ENCODE data around the gene DCUN1D5. TPM values are rescaled to one million over a fixed set of nuclear protein-coding genes. Genes with fewer than 3 reads are reported as not detected.

DCUN1D5 gene
- total RNA-seq, 2 experiments from 2014 or later: 99.0 to 102 TPM

Other genes with a start within 250 kb of the DCUN1D5 start
- not detected for gene MMP3, start 248.6 kb downstream of the DCUN1D5 start, total RNA-seq
- gene MMP12, start 217.2 kb downstream of the DCUN1D5 start, total RNA-seq: not detected
- not detected for gene MMP13, start 136.4 kb downstream of the DCUN1D5 start, total RNA-seq
- 1 to 10 TPM; 3.2 to 3.3 TPM for gene DYNC2H1, start 17.3 kb upstream of the DCUN1D5 start, total RNA-seq

Data from activated CD8-positive, alpha-beta memory T cell treated with anti-CD3 and anti-CD28 coated beads for 36 hours (primary cell).